Measurements from ENCODE around the gene PTGS1. TPM values are rescaled to one million over a fixed set of nuclear protein-coding genes. Genes with fewer than 3 reads are reported as not detected.

Gene PTGS1
- total RNA-seq, 4 donors from 2014 or later, result 4.5 to 9.5 (median 5.2) TPM

DNA sequence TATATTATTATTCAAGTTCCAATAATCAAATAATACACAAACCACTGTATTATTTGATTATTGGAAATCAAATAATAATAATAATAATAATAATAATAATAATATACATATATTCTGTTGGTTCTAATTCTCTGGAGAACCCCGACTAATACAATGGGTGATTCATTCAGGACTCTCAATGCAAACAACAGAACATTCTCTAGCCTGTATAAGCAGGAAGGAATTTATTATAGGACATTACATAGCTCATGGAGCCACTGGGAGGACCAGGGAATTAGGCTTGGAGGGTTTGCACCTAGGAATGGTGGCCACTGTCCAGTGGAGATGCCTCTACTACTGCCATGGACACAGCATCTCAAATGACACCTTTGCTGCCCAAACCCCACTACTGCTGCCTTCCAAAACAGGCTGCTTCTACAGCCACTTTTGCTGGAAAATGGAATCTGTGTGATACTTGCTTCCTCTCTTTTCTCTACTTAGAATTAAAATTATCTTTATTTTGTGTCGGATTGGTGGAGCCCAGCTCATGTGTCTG is 25.9 kb downstream of the PTGS1 start:
- TF ChIP-seq, protein P1, sequence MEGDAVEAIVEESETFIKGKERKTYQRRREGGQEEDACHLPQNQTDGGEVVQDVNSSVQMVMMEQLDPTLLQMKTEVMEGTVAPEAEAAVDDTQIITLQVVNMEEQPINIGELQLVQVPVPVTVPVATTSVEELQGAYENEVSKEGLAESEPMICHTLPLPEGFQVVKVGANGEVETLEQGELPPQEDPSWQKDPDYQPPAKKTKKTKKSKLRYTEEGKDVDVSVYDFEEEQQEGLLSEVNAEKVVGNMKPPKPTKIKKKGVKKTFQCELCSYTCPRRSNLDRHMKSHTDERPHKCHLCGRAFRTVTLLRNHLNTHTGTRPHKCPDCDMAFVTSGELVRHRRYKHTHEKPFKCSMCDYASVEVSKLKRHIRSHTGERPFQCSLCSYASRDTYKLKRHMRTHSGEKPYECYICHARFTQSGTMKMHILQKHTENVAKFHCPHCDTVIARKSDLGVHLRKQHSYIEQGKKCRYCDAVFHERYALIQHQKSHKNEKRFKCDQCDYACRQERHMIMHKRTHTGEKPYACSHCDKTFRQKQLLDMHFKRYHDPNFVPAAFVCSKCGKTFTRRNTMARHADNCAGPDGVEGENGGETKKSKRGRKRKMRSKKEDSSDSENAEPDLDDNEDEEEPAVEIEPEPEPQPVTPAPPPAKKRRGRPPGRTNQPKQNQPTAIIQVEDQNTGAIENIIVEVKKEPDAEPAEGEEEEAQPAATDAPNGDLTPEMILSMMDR (IDR thresholded peaks at IDR 0.05; ENCODE audit: low read depth), result no peak

DNA sequence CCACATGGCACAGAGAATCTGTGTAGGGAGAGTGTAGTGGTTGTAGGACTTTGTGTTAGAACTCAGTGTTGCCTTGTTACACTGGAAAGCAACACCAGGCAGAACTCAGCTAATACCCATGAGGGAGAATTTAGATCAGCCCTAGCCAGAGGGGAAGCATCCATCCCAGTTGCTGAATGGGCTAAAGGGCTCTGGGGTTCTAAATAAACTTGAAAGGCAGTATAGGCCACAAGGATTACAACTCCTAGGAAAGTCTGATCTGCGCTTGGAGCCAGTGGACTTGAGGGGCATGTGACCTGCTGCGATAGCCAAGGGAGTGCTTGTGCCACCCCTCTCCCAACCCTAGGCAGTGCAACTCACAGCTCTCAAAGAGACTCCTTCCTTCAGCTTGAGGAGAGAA is 26.9 kb downstream of the PTGS1 start:
- TF ChIP-seq, protein P1 (IDR thresholded peaks at IDR 0.05; ENCODE audit: low read depth), result no peak

DNA sequence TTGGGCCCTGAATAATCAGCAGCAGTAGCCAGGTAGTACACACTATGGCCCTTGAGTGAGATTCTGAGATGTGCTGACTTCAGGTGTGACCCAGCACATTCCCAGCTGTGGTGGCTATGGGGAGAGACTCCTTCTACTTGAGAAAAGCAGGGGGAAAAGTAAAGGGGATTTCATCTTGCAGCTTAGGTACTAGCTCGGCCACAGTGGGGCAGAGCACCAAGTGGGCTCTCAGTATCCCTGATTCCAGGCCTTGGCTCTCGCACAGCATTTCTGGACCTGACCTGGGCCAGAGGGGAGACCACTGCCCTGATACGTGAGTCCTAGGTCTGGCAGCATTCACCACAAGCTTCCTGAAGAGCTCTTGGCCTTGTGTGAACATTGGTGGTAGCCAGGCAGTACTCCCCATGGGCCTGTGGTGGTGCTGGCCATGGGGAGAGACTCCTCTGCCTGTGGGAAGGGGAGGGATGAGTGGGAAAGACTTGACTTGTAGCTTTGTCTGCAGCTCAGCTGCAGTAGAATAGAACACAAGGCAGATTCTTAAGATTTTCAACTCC is 27.6 kb downstream of the PTGS1 start:
- TF ChIP-seq, protein P1 (IDR thresholded peaks at IDR 0.05; ENCODE audit: low read depth), result no peak

DNA sequence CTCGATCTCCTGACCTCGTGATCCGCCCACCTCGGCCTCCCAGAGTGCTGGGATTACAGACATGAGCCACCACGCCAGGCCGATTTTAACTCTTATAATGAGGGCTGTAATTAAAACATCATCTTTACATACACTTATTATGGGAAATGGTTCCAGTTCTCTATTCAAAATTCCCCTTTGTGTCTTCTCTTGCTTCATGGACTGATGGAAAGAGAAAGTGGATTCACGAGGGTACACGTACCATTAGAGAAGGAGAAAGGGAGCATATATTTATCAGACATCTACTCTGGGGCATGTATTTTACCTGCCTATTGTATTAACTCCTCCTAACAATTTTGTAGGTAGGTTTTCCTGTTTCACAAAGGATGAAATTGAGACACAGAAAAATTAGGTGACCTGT is 31.1 kb downstream of the PTGS1 start:
- TF ChIP-seq, protein P1 (IDR thresholded peaks at IDR 0.05; ENCODE audit: low read depth), result no peak

DNA sequence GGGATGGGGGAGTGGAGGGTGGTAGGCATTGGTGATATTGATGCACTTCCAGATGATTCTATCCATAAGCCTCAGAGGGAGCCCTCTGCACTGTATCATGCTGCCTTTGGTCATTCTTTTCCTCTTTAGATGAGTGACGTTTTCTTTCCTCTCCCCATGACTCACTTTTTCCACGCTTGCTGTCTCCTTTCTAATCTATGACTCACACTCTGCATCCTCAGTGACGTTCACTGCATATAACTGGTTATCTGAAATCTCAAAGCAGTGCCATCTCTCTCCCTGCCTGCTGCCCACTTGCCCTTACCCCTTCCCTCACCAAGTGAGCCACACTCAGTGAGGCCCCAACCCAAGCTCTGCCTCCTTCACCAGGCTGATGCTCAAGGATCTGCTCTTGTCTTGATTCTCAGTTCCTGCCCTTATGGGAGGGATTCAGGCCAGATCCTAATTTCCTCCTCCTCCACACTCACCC is 31.6 kb downstream of the PTGS1 start:
- TF ChIP-seq, protein P1 (IDR thresholded peaks at IDR 0.05; ENCODE audit: low read depth), result no peak

- TF ChIP-seq, protein P1 (IDR thresholded peaks at IDR 0.05; ENCODE audit: low read depth), result no peak
Observed at GRCh38 chr9:122402874-122403273, 32.0 kb downstream of the PTGS1 start.

DNA sequence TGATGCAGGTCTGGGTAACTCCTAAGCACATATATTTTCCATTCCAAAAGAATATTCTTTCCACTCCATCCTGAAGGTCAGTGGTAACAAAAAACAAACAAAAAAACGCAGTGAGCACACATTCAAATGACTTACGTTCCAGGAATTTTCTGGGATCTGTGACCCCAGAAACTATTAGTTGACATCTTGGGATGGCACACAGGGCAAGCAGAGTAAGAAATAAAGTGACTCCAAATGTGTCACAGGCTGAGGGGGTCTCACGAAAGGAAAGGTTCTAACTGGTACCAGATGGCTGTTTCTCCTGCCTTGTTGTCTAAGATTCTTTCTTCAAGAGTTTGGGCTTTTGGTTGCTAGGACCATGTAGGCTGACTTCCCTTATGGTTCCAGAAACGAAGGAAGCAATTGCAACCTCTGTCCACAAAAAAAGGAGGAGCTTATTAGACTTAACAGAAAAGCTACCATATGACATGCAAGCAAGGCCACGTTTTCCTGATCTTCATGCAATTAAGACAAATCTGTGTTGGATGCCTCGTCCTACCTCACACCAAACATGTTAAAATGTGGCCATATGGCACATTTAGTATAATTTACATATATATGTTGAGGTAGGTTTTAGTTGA is 32.7 kb downstream of the PTGS1 start:
- TF ChIP-seq, protein P1 (IDR thresholded peaks at IDR 0.05; ENCODE audit: low read depth), result no peak
